ENCODE data around the gene PGA3.
"Not testable (repeated sequence)": the region's sequence is repeated elsewhere in the genome, so short reads cannot be mapped to it uniquely, and the experiment has no call there.

Gene PGA3

GRCh38 chr11:61202950-61203746, at the start of gene PGA3:
Gene PGA3, plus strand, starts transcription at chr11:61203515. Its CDS starts 50 bp downstream, at chr11:61203565.
- not testable (repeated sequence) for DNase-seq

GRCh38 chr11:61153593-61154095, 49.7 kb upstream of the PGA3 start:
- no peak for DNase-seq

- DNase-seq, result no peak
Measured at GRCh38 chr11:61154528-61154927, 48.8 kb upstream of the PGA3 start.

- no peak for DNase-seq
Measured at GRCh38 chr11:61155312-61155711, 48.0 kb upstream of the PGA3 start.

- no peak for DNase-seq
Measured at GRCh38 chr11:61155741-61156140, 47.6 kb upstream of the PGA3 start.

- DNase-seq, result no peak
Measured at GRCh38 chr11:61157743-61158142, 45.6 kb upstream of the PGA3 start.

- DNase-seq, result no peak
Measured at GRCh38 chr11:61158691-61159381, 44.5 kb upstream of the PGA3 start.

GRCh38 chr11:61160487-61161189, 42.7 kb upstream of the PGA3 start:
- peak; percentile 82 for DNase-seq

- DNase-seq, result peak; percentile 93
Measured at GRCh38 chr11:61161190-61162091, 41.9 kb upstream of the PGA3 start, which contains the start of gene VPS37C. Gene VPS37C, minus strand, starts transcription at chr11:61161426. Its CDS starts 22,597 bp downstream, at chr11:61138829.

- DNase-seq, result no peak
Measured at GRCh38 chr11:61162092-61162941, 41.0 kb upstream of the PGA3 start.

GRCh38 chr11:61163021-61163420, 40.3 kb upstream of the PGA3 start:
- no peak for DNase-seq

GRCh38 chr11:61163714-61164605, 39.4 kb upstream of the PGA3 start:
- DNase-seq, result no peak

GRCh38 chr11:61164606-61165424, 38.5 kb upstream of the PGA3 start:
- DNase-seq, result no peak

GRCh38 chr11:61165785-61166184, 37.5 kb upstream of the PGA3 start:
- not testable (repeated sequence) for DNase-seq

GRCh38 chr11:61166331-61166730, 37.0 kb upstream of the PGA3 start:
- DNase-seq, result not testable (repeated sequence)

- no peak for DNase-seq
Measured at GRCh38 chr11:61168042-61168688, 35.1 kb upstream of the PGA3 start.

GRCh38 chr11:61168800-61169199, 34.5 kb upstream of the PGA3 start:
- DNase-seq, result no peak

- DNase-seq, result no peak
Measured at GRCh38 chr11:61170566-61170965, 32.7 kb upstream of the PGA3 start.

- no peak for DNase-seq
Measured at GRCh38 chr11:61171907-61172306, 31.4 kb upstream of the PGA3 start.
